ENCODE data around the gene FOXM1. TPM values are rescaled to one million over a fixed set of nuclear protein-coding genes. Genes with fewer than 3 reads are reported as not detected.

Gene FOXM1
- total RNA-seq, 4 donors from 2014 or later: 1.4 to 6.5 (median 2.9) TPM

DNA sequence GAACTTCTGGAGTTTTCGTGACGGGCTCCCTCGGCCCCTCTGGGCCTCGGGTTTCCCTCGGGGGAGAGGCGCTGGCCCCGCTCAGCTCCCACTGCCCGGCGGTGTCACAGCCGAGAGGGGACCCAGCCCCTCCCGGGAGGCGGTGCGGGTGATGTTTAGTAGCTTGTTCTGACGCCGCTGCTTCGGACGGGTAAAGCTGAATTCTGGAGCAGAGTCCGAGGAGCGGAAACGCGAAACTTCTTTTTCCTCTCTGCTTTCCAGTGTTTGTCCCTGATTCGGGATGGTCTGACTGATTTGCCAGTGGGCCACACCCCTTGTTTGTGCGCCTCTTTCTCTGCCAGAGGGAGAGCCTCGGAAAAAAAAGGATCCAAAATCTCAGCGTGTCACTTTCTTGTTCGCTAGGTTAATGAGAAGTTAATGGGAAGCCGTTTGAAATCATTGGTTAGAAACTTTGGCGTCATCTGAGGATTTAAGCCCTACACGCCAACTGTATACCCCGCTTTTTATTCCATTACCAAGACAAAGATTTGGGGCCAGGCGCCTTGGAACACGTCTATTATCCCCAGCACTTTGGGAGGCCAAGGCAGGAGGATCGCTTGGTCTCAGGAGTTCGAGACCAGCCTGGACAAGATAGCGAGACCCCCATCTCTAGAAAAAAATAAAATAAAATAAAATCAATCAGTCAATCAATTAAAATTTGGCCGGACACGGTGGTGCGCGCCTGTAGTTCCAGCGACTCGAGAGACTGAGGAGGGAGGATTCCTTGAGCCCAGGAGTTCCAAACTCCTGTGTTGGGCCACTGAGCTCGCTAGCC lies 14.5 kb upstream of the FOXM1 start:
- intact Hi-C loops (cut with DNase I; ENCODE audit: low total_unique reads): no loop called here
- H3K4me3 ChIP-seq (ENCODE audit: low read depth, poor library complexity, severe bottlenecking): peak overlapping the region; percentile 84
- DNase-seq (ENCODE audit: low spot score in 2 of 2): peak; percentile 54 to 89
- 17 to 19% methylated on average over 39 to 42 of the region's 42 CpGs for WGBS, 2 donors
- no peak for TF ChIP-seq POLR2A (IDR thresholded peaks at IDR 0.05)
- TF ChIP-seq, protein P1, sequence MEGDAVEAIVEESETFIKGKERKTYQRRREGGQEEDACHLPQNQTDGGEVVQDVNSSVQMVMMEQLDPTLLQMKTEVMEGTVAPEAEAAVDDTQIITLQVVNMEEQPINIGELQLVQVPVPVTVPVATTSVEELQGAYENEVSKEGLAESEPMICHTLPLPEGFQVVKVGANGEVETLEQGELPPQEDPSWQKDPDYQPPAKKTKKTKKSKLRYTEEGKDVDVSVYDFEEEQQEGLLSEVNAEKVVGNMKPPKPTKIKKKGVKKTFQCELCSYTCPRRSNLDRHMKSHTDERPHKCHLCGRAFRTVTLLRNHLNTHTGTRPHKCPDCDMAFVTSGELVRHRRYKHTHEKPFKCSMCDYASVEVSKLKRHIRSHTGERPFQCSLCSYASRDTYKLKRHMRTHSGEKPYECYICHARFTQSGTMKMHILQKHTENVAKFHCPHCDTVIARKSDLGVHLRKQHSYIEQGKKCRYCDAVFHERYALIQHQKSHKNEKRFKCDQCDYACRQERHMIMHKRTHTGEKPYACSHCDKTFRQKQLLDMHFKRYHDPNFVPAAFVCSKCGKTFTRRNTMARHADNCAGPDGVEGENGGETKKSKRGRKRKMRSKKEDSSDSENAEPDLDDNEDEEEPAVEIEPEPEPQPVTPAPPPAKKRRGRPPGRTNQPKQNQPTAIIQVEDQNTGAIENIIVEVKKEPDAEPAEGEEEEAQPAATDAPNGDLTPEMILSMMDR (IDR thresholded peaks at IDR 0.05): no peak

DNA sequence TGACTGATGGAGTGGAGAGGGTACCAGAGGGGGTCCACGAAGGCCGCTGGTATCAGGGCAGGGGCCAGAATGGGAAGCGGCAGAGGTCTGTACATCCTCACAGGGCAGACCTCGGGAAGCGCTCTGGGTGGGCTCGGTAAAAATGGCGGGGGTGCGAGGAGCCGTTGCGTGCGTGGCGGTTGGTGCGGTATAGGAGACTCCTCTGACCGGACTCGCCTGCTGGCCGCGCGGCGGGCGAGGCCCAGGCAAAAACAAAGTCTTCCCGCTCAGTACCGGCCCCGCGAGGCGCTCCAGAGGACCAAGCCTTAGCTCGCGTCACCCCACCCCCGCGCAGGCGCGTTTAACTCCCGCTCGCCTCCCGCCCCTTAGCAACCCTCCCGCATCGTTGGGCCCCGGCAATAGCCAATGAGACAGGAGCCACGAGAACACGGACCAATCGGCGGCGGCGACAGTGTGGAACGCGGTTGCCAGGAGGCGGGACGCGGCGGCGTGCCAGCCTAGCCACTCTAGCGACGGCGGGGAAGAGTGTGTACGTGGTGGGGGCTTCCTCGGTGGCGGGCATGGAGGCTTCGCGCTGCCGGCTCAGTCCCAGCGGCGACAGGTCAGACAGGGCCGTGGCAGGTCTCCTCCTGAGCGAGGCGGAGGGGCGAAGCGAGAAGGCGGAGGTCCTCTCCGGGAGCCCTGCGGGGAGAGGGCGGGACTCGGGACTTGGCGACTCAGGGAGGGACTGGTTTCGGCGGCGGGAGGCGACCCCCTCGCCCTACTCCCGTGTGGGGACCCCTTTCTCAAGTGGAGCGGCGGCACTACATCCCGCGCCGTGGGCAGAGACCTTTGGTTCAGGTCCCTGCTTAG lies 13.6 kb upstream of the FOXM1 start, which contains the start of gene TULP3:
TULP3 (plus strand) TSS at position 504 of the 852 bp plus-strand sequence; CDS start at position 561, 57 bp downstream.
- intact Hi-C loops (cut with DNase I; ENCODE audit: low total_unique reads): no loop called here
- DNase-seq (ENCODE audit: low spot score in 2 of 2): peak; percentile 98 to 100
- TF ChIP-seq, protein P1 (IDR thresholded peaks at IDR 0.05): peak in 1 of 3 donors; percentile 8
- TF ChIP-seq POLR2A (IDR thresholded peaks at IDR 0.05): peak in 1 of 2 donors; percentile 74
- WGBS, 2 donors: 1% methylated on average over 39 to 65 of the region's 83 CpGs
- H3K4me3 ChIP-seq (ENCODE audit: low read depth, poor library complexity, severe bottlenecking): peak within 1 kb of the TSS; percentile 84

DNA sequence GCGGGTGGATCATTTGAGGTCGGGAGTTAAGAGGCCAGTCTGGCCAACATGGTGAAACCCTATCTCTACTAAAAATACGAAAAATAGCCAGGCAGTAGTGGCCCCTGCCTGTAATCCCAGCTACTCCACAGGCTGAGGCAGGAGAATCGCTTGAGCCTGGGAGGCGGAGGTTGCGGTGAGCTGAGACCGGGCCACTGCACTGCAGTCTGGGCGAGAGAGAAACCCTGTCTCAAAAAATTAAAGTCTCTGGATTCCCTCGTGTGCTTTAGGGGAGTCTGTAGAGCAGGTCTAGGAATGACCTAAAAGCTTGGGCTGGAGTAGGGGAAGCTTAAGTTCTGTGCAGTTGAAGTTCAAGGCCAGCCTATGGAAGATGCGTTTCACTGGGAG lies 13.0 kb upstream of the FOXM1 start:
- intact Hi-C loops (cut with DNase I; ENCODE audit: low total_unique reads): no loop called here
- TF ChIP-seq, protein P1 (IDR thresholded peaks at IDR 0.05): no peak
- no peak for TF ChIP-seq POLR2A (IDR thresholded peaks at IDR 0.05)

DNA sequence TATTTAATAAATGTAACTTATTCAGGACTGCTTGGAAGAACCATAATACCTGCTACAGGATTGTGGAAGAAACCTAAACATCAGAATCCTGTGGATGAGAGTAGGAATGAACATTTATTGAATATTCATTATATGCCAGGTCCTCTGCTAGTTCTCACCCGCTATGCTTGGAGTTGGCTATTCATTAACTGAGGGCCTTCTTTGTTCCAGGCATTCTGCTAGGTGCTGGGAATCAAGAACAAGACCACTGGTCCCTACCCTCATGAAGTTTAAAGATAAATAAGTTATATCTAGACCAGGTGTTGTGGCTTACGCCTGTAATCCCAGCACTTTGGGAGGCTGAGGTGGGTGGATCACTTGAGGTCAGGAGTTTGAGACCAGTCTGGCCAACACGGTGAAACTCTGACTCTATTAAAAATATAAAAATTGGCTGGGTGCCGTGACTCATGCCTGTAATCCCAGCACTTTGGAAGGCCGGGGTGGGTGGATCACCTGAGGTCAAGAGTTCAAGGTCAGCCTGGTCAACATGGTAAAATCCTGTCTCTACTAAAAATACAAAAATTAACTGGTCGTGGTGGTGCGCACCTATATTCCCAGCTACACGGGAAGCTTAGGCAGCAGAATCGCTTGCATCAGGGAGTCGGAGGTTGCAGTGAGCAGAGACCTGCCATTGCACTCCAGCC lies 9.9 kb upstream of the FOXM1 start:
- TF ChIP-seq POLR2A (IDR thresholded peaks at IDR 0.05): no peak
- TF ChIP-seq, protein P1 (IDR thresholded peaks at IDR 0.05): no peak

More for the DNA sequence above, 13.0 kb upstream of the FOXM1 start:
- WGBS, 2 donors: 61 to 74% methylated on average over 10 of the region's 10 CpGs
- no peak for DNase-seq (ENCODE audit: low spot score in 2 of 2)
- H3K4me3 ChIP-seq (ENCODE audit: low read depth, poor library complexity, severe bottlenecking): no peak overlapping the region

DNA sequence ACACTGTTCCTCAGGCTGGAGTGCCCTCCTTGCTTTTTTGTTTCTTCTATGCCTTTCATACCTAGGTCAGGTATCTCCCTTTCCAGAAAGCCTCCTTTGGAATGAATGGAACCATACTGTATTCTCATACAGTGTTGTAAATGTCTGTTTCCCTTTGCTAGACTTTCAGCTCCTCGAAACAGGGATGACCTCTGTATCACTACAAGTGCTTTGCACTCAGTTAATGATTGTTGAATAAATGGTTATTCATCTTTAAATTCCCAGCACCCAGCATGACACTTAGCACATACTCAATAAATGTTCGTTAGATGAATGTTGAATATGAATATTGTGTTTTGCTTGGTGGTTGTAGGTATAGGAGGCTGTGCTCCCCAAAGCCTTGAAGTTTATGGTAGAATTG lies 7.8 kb upstream of the FOXM1 start:
- 90 to 93% methylated on average over 2 of the region's 2 CpGs for WGBS, 2 donors
- no peak overlapping the region for H3K4me3 ChIP-seq (ENCODE audit: low read depth, poor library complexity, severe bottlenecking)
- no peak for DNase-seq (ENCODE audit: low spot score in 2 of 2)
- TF ChIP-seq, protein P1 (IDR thresholded peaks at IDR 0.05): no peak
- no peak for TF ChIP-seq POLR2A (IDR thresholded peaks at IDR 0.05)
- intact Hi-C loops (cut with DNase I; ENCODE audit: low total_unique reads): no loop called here

More for the DNA sequence above, 9.9 kb upstream of the FOXM1 start:
- no peak overlapping the region for H3K4me3 ChIP-seq (ENCODE audit: low read depth, poor library complexity, severe bottlenecking)
- WGBS, 2 donors: 95 to 96% methylated on average over 10 of the region's 10 CpGs
- no peak for DNase-seq (ENCODE audit: low spot score in 2 of 2)
- intact Hi-C loops (cut with DNase I; ENCODE audit: low total_unique reads): no loop called here
